ENCODE measurements around the gene CBR4.

GRCh38 chr4:168981942-168982341 is 28.1 kb downstream of the CBR4 start:
- TF ChIP-seq POLR2A (IDR thresholded peaks at IDR 0.05) (no peak), CTCF (IDR thresholded peaks at IDR 0.05) (no peak), EP300 (IDR thresholded peaks at IDR 0.05; ENCODE audit: low read depth) (no peak)

Measured in transverse colon (tissue), 3 donors.